Measurements from ENCODE around the gene VSIG2.

The VSIG2 gene

GRCh38 chr11:124716591-124716990 is 35.5 kb downstream of the VSIG2 start (continued):
- TF ChIP-seq PRDM10 (tag by site-specific recombination; IDR thresholded peaks at IDR 0.05) (no peak), ZNF398 (tag by site-specific recombination; IDR thresholded peaks at IDR 0.05) (no peak), ZNF112 (tag by site-specific recombination; IDR thresholded peaks at IDR 0.05) (no peak), SETDB1 (IDR thresholded peaks at IDR 0.05; ENCODE audit: insufficient read length, low read length) (no peak), ZNF221 (tag by site-specific recombination; IDR thresholded peaks at IDR 0.05; ENCODE audit: borderline replicate concordance) (no peak), IKZF3 (tag by site-specific recombination; IDR thresholded peaks at IDR 0.05) (no peak)
- TF ChIP-seq, protein P1, sequence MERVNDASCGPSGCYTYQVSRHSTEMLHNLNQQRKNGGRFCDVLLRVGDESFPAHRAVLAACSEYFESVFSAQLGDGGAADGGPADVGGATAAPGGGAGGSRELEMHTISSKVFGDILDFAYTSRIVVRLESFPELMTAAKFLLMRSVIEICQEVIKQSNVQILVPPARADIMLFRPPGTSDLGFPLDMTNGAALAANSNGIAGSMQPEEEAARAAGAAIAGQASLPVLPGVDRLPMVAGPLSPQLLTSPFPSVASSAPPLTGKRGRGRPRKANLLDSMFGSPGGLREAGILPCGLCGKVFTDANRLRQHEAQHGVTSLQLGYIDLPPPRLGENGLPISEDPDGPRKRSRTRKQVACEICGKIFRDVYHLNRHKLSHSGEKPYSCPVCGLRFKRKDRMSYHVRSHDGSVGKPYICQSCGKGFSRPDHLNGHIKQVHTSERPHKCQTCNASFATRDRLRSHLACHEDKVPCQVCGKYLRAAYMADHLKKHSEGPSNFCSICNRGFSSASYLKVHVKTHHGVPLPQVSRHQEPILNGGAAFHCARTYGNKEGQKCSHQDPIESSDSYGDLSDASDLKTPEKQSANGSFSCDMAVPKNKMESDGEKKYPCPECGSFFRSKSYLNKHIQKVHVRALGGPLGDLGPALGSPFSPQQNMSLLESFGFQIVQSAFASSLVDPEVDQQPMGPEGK (tag by site-specific recombination; IDR thresholded peaks at IDR 0.05) = no peak

DNA sequence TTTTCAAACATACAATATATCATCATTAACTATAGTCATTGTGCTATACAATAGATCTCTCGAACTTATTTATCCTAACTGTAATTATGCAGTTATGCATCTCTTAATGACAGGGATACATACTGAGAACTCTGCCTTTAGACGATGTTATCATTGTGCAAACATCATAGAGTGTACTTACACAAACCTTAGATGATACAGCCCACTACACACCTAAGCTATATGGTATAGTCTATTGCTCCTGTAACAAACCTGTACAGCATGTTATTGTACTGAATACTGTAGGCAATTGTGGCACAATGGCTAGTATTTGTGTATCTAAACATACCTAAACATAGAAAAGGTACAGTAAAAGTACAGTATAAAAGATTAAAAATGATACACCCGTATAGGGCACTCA is 39.7 kb downstream of the VSIG2 start:
- H3K27ac ChIP-seq (ENCODE audit: extremely low read depth, low read depth, low read length) = no peak overlapping the region
- TF ChIP-seq SP7 (tag by site-specific recombination; IDR thresholded peaks at IDR 0.05) (0 out of 2 replicates have a peak, but pooled peaks have one; percentile 37), ZNF670 (tag by site-specific recombination; IDR thresholded peaks at IDR 0.05; ENCODE audit: low read depth) (no peak), ZNF792 (tag by site-specific recombination; IDR thresholded peaks at IDR 0.05) (no peak)
- TF ChIP-seq, protein P2, sequence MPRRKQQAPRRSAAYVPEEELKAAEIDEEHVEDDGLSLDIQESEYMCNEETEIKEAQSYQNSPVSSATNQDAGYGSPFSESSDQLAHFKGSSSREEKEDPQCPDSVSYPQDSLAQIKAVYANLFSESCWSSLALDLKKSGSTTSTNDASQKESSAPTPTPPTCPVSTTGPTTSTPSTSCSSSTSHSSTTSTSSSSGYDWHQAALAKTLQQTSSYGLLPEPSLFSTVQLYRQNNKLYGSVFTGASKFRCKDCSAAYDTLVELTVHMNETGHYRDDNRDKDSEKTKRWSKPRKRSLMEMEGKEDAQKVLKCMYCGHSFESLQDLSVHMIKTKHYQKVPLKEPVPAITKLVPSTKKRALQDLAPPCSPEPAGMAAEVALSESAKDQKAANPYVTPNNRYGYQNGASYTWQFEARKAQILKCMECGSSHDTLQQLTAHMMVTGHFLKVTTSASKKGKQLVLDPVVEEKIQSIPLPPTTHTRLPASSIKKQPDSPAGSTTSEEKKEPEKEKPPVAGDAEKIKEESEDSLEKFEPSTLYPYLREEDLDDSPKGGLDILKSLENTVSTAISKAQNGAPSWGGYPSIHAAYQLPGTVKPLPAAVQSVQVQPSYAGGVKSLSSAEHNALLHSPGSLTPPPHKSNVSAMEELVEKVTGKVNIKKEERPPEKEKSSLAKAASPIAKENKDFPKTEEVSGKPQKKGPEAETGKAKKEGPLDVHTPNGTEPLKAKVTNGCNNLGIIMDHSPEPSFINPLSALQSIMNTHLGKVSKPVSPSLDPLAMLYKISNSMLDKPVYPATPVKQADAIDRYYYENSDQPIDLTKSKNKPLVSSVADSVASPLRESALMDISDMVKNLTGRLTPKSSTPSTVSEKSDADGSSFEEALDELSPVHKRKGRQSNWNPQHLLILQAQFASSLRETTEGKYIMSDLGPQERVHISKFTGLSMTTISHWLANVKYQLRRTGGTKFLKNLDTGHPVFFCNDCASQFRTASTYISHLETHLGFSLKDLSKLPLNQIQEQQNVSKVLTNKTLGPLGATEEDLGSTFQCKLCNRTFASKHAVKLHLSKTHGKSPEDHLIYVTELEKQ (tag by site-specific recombination; IDR thresholded peaks at IDR 0.05; ENCODE audit: borderline replicate concordance) = no peak
- no peaks in the 10 kb centered on the region for H3K4me1 ChIP-seq (ENCODE audit: control insufficient read depth, insufficient read depth, low read length)
- CTCF ChIA-PET = no interaction called here
- no peaks in the 10 kb centered on the region for H3K9me3 ChIP-seq (ENCODE audit: control insufficient read depth, insufficient read depth, low read depth, low read length)
- POLR2A ChIA-PET = no interaction called here
- H3K4me3 ChIP-seq (ENCODE audit: low read depth, low read length) = no peak overlapping the region
- H3K36me3 ChIP-seq (ENCODE audit: control insufficient read depth in 2 of 2, insufficient read depth in 1 of 2, low read length in 2 of 2) = no peaks in the 10 kb centered on the region

GRCh38 chr11:124707829-124708228 is 44.2 kb downstream of the VSIG2 start:
- ChIA-PET CTCF (no interaction called here), POLR2A (no interaction called here)
- no peak overlapping the region for H3K4me3 ChIP-seq (ENCODE audit: low read depth, low read length)
- no peaks in the 10 kb centered on the region for H3K9me3 ChIP-seq (ENCODE audit: control insufficient read depth, insufficient read depth, low read depth, low read length)
- H3K4me1 ChIP-seq (ENCODE audit: control insufficient read depth, insufficient read depth, low read length) = no peaks in the 10 kb centered on the region
- H3K27ac ChIP-seq (ENCODE audit: extremely low read depth, low read depth, low read length) = no peak overlapping the region
- H3K36me3 ChIP-seq (ENCODE audit: control insufficient read depth in 2 of 2, insufficient read depth in 1 of 2, low read length in 2 of 2) = no peaks in the 10 kb centered on the region
- TF ChIP-seq ZNF645 (tag by site-specific recombination; IDR thresholded peaks at IDR 0.05) (no peak), ZNF776 (tag by site-specific recombination; IDR thresholded peaks at IDR 0.05; ENCODE audit: borderline replicate concordance) (no peak), ZNF133 (tag by site-specific recombination; IDR thresholded peaks at IDR 0.05) (no peak), ZBTB11 (tag by site-specific recombination; conservative IDR thresholded peaks at IDR 0.05; ENCODE audit: low read depth) (0 out of 2 replicates have a peak, but pooled peaks have one; percentile 24), HOXC10 (CRISPR knock-in tag; IDR thresholded peaks at IDR 0.05) (no peak), ZNF548 (tag by site-specific recombination; IDR thresholded peaks at IDR 0.05) (no peak)
